Activated gamma-delta T cell (primary cell): ENCODE results near the gene ACTN1.

Experiments
- DNase-seq: peaks from one replicate; lab custom pipeline; 2025; lab: John Stamatoyannopoulos, UW

ACTN1 gene

DNA sequence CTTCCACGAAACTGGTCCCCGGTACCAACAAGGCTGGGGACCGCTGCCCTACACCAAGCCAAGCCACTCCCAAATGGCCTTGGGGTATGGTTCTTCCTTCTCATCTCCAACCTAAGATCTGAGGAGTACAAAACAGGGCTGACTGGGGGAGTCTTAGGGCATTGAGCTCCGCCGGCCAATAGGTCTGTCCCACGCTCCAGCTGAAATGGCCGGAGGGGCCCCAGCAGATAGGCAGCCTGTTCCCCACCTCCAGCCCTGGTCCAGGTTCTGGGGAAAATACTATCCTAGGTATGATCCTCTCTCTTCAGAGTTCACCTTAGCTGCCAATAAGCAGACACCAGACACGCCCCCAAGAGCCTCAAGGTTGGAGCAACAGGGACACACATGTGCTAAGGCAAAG is 90.2 kb downstream of the ACTN1 start:
- DNase-seq, result no peak

DNA sequence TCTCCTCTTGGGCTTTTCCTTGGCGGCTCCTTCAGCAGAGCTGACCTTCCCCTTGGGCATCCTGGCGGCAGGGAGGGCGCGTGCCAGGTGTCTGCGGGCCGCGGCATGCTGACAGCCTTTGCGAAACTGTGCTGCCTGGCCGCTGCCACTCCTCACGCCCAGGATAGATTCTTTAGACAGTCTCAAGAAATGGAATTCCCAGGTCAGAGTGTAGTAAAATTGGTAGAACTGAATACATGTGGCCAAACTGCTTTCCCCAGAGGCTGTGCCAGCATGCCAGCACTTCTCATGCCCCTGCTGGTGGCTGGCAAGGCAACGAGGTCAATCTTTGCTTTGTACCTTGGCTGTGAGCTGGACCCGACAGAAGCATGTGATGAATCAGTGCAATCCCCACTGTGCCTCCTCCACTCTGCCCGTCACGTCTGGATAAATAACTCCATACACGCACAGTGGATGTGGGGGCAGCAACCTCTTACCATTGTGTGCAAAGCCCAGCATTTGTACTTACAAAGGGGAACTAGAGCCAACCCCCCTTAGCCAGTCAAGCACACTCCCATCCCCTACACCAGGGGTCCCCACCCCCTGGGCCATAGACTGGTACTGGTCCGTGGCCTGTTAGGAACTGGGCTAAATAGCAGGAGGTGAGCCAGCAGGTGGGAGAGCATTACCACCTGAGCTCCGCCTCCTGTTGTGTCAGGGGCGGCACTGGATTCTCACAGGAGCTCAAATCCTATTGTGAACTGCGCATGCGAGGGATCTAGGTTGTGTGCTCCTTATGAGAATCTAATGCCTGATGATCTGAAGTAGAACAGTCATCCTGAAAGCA is 90.9 kb downstream of the ACTN1 start:
- DNase-seq, result no peak

DNA sequence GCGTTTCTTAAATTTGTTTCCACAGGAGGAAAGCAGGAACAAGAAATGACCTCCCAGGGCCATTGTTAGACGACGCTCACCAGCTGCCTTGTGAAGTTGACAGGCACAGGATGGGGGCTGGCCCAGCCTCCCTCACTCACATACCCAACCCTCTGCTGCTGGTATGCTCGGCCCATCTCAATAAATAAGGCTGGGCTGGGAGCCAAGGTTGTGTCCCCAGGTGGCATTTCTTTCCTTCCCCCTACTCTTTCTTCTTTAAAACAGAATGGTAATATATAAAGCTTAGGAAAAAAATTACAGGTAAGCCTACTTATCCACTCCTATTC is 93.0 kb downstream of the ACTN1 start:
- no peak for DNase-seq

DNA sequence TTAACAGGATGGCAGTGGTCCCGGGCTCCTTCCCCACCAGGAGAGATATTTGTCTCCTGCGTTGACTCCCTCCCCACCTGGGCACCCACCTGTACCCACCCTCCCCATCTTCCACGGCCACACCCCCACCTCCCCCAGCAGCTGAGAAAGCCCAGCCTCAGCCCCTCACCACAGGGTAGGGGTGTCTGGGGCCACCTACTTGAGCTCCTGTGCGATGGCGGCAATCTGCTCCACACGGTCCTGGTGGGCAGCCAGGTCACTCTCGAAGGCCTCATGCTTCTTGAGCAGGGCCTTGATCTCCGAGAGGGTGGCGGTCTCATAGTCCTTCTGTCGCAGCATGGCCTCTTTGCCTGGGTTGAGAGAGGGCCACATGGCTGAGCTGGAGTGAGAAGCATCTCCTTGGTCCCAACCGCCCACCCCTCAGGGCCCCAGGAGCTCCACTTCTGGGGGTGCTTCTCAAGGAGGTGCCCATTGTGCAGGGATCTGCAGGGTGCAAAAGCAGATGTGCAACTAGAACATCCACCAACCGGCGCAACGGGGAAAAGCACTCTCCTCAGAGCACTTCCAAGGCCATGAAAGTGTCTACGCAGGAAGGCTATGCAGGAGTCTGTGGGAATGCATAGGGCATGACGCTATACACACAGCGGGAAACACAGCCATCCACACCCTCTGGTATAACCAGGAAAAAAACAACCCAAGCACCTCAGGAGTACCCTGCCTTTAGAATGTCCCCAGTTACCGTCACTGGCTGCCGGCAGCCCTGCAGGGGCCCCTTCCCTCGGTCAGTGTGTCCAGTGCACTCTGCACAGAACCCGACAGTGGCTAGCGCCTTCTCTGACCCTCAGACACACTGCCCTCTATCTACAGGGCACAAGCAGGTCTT is 93.6 kb downstream of the ACTN1 start:
- DNase-seq, result no peak

DNA sequence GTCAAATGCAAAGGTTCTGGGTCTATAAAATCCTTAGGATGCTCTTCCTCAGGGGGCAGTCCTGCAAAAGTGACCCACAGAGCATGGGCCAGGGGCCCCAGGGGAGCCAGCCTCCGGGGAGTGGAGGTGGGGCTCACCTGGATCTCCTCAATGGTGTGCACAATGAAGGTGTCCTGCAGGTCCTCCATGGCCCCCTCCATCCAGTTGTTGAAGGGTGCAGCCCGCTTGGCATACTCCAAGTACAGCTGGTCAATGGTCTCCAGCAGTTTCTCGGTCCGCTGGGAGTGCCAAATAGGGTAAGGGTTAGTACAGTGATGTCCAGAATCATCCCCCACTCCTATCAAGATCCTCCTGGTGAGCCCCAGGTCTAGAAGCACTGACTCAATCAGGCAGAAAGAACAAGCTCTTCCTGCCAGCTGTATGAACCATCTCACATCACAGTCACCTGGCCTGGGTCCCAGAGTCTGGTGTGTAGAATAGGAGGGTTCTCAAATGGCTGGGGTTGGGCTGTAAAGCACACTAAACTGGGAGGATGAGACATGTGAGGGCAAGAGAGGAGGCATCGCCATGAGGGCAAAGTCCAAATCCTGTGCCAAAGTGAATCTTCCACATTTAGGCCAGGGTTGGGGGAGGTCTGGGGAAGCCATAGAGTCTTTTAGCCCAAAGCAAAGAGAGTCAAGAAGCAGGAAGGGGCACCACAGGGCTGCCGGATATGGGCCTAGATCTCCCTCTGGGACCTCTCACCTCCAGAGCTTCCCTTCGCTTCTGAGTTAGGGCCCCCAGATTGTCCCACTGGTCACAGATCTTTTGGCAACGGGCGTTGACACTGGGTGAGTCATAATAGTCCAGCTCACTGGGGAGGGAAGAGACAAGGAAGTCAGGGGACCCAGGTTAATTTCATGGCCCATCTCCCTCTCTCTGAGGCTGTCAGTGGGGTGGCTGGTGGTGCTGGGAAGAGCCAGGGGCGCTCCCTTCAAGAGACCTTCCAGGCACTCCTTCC is 94.8 kb downstream of the ACTN1 start:
- DNase-seq, result no peak

DNA sequence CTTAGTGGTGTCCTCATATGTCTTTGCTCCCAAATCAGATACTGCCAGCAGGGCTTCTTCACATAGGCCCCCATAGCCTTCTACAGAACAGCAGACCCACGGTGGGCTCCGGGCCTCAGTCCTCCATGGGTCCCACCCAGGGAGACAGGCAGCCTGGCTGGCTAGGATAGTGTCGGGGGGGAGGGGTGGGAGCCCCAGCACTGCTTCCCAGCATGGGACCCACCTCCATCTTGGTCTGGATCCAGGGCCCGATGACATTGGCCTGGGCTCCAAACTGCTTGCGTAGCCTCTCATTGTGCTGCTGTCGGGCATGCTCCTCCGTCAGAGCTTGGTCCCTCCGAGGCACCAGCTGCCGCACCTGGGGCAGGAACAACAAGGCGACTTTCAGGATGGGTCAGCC is 96.9 kb downstream of the ACTN1 start:
- DNase-seq, result no peak

DNA sequence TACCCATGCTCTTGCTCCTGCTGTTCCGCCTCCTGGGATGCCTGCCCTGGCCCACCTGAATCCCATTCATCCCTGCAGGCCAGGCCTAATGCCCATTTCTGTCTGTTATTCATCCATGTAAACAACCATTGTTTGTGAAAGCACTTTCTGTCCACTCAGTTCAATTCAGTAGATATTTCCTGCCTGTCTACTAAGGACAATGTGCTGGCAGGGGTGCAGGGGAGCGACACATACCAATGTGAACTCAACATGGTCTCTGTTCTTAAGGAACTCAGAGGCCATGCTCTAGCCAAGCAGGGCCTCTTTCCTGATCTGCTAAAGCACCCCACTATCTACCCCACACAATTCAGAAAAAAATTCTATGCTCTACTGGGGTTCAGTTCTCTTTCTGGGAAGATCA is 97.7 kb downstream of the ACTN1 start:
- DNase-seq, result no peak

DNA sequence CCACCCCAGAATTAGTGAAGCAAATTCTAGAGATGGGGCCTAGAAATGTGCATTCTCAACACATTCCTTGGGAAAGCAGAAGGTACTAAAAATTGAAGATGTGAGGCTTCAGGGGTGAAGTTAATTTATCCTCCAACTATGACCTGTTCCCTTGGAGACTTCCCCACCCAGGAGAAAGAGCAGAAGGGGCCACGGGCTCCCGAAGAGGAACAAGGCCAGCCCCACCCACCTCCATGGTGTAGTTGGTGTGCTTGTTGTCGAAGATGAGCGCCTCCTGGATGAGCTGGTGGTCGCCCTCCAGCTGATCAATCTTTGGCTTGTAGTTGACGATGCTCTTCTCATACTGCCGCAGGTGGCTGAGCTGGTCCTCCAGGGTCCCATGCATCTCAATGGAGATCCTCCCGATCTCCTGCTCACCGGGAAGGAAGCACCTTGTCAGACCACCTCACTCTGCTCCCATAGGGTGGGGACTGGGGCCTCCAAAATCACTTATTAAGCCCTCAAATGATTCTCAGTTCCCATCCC is 98.5 kb downstream of the ACTN1 start:
- DNase-seq, result no peak

DNA sequence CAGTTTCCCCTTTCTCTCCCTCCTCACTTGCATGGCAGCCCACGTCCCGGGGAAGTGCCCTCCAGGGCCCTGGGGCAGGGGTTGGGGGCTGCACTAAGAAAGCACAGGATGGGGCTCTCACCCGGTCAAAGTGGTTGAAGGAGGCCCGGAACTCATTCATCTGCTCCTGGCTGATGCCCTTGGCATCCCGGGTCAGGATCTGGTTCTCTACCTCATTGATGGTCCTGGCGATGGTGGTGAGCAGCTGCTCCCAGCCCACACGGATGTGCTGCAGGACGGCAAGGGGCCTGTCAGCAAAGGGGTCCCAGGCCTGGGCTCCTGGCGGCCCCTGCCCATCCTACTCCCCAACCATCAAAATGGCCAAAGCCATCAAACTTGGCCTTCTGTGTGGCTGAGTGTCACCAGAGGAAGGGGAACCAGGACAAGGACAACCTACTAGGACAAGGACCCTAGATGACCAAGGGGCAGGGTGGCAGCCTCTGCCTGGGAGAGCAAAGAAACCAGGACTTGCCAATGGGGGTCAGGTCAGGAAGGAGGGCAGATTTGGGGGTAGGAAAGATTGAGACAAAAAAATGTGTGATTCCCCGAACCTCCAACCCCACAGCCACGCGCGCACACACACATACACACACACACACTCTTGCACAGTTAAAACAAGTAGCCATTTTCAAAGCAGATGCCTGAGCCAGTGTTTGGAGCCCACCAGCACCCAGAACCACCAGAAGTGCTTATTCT is 99.1 kb downstream of the ACTN1 start:
- DNase-seq, result no peak

DNA sequence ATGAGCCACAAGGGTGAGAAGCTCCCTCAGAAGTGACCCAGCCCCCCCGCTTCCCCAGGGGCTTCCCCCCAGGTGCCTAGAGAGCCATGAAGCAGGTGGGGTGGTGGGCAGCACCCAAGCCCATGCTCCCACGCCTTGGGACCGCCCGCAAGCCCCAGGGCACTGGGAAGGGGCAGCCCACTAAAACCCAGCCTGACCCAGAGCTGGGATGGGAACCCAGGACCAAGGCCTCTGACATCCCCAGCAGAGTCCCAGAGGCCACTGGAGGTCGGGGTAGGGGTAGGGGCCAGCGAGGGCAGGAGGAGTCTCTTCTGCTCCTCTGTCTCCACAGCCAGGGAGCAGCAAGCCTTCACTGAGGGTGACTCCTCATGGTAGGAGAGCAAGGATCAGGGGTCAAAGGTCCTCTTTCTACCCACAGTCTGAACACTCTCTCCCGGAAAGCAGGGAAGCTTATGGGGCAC is 99.8 kb downstream of the ACTN1 start:
- no peak for DNase-seq

DNA sequence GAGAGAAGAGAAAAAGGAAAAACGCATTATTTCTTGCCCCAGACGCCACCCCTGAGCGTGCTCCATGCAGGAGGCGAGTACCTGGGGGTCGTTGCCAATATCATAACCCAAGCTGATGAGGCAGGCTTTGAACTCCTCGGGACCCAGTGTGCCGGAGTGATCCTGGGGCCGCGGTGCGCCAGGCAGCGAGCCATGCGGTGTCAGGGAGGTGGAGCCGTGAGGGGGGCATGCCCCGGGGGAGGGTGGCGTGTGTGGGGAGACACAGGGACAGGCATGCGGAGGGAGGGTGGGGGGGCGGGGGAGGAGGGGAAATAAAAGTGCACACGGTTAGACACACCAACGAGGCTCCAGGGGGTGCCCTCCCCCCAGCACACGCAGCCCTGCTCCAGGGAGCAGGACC is 100.2 kb downstream of the ACTN1 start:
- no peak for DNase-seq

DNA sequence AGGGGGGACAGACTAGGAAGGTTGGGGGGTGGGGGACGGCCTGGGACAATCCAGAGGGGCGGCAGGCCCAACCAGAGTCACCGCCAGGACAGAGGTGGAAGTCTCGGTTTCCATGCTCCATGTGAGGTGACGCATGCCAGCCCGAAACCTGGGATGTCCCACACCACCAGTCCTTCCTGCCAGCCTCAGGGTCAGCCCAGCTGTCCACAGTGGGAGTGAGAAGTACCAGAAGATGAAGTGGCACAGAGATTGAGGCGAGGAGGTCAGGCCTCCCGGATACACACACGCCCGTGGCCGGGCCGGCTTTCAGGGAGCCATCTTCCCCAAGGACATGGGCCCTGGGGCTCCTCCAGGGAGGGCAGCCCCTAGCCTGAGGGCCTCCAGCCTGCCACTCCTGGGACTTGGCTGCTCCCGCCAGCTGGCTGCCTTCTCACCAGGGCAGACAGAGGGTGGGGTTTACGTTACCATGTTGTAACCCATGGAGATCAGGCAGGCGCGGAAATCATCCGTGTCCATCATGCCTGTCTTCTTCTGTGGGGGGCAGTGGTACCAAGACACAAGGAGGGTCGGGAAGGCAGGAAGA is 101.0 kb downstream of the ACTN1 start:
- no peak for DNase-seq

DNA sequence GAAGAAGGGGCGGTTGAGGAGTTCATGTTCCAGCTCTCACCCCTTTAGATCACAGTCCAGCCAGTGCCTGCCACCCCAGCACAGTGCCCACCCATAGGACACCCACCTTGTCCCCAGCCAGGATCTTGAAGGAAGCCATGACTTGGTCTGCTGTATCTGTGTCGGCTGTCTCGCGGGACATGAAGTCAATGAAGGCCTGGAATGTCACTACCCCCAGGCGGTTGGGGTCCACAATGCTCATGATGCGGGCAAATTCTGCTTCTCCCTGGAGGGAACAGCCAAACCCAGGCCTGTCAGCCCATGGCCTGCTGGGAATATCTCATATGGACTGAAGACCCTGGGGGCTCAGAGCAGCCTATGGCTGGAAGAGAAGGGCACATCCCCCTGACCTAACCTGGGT is 102.1 kb downstream of the ACTN1 start:
- DNase-seq, result no peak

DNA sequence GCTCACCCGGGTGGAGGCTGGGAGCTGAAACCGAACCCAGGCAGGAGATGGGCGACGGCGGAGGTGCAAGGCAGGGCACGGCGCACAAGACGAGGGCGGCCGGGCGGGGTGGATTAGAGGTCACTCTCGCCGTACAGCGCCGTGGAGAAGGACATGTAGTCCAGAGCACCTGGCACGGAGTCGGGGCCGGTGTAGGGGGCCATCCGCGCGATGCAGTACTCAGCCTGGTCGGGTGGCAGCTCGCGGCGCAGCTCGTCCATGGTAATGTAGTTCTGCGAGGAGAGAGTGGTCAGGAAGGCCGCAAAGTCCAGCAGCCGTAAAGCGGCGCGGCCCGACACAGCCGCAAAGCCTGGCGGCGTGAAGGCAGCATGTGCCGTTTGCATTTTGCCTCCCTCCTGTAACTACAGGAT is 104.4 kb downstream of the ACTN1 start:
- DNase-seq, result no peak

DNA sequence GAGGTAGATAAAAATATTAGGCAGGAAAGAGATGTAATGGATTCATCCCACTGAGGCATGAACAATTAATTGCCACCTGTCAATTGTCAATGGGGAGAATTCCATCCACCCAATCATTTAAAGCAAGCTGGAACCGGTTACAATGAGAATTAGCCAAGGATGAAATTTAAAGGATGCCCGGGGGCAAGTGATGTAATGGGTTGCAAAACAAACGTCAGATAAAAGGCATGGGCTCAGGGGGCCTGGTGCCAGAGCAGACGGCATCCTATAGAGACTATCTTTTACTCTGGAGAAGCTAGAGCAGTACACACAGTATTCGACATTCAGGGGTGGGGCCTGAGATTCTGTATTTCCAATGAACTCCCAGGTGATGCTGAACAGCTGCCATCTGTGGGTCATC is 105.7 kb downstream of the ACTN1 start:
- DNase-seq, result no peak

DNA sequence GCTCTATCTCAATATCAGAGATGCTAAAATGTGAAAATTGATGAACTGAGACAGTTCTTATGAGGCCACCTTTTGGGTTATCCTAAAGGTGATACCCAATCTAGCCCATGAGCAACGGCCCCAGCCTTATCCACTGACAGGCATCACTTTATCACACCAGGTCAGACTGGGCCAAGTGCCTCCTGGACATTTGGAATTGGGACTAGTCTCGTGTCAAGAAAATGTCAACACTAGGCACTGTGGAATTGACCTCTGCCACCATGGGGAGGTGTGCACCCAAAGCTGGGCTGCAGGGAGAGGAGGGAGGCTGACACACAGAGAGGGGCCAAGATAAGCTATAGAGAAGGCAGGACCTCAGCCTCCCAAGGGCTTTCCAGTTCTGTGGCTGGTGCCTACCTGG is 107.7 kb downstream of the ACTN1 start:
- DNase-seq, result no peak

DNA sequence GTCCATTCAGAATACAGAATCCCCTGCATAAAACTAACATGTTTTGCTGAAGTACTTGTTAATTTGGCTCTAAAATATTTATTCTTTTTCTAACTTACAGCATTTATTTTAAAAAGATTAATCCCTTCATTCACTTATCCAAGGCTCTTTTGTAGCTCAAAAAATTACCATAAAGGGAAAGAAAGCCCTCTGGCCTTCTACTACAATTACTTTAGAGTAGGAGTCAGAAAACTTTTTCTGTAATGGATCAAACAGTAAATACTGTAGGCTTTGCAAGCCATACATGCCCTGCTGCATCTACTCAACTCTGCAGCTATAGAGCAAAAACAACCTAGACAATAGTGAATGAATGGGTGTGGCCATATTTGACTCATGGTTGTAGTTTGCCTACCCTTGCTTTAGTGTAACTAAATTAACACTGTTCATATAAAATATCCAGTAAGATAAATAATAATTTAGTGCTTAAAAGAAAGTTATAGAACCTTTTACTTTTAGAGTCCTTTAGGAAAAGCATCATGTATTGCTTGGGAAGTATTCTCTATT is 112.0 kb downstream of the ACTN1 start:
- no peak for DNase-seq

DNA sequence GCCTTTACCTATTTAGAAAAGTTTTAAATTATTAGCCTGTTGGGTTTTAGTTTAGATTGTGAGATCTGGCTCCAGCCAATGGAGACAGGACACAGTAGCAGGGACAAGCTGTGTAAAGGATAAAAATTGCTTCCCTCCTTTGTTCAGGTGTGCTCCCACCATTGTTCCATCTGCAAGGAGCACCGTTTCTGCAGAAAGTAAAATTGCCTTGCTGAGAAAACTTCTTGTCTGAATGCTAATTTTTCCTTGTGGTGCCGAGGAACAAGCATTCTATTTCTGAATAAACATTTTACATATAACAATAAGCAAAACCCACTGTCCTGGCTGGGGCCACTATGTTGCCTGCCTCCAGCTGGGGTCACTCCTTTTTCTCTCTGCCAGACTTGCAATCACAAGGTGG is 113.6 kb downstream of the ACTN1 start:
- DNase-seq, result no peak

DNA sequence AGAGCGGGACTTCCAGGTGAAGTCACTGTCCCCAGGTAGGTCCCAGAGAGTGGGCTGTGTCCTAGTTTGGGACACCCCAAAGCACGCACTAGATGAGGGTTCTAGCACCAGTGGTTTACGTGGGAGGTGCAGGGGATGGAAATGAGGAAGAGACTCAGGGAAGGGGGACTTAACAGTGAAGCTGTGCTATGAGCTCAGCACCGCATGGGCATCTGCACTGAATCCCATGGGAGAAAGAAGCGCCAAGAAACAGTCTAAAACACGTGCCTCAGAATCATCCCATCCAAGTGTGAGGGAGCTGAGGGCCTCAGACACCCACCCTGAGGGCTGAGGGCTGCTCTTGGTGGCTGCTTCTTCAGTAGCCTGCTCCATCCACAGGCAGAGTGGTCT is 114.7 kb downstream of the ACTN1 start:
- no peak for DNase-seq

DNA sequence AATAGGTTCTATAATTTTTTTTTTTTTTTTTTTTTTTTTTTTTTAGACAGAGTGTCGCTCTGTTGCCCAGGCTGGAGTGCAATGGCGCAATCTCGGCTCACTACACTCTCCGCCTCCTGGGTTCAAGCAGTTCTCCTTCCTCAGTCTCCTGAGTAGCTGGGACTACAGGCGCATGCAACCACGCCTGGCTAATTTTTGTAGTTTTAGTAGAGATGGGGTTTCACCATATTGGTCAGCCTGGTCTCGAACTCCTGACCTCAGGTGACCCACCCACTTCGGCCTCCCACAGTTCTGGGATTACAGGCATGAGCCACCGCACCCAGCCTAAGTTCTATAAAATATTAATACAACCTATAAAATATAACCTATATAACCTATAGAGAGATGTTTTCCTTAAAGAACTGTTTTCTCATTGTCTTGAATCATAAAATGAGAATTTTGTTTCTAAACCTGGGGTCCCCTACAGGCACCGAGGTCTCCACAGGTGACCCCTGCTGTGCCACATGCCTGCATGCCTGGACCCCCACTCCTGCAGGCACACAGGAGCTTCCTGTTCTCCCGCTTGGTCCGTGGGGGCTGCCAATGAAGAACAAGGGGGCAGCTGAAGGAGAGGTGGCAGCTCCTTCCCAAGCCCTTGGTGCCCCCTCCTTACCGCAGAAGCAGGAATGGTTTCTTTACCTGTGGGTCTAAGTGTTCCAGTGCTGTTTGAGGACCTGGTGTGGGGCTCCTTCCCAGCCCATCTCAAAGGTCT is 115.3 kb downstream of the ACTN1 start:
- DNase-seq, result no peak
